GM12892 (cell line): ENCODE measurements around the gene NPAS2.

ENCODE experiments used
- DNase-seq: peaks from one replicate; pipeline ENCODE4 v3.0.0; 2011; ENCODE audit not compliant: insufficient read length
- FAIRE-seq: peaks from 2 replicates; lab custom pipeline; 2011; peaks lifted over from hg19 to GRCh38; lab: Jason Lieb, UNC
- POLR2A ChIP-seq: IDR thresholded peaks from 2 replicates; pipeline ENCODE4 v1.6.1; 2011; ENCODE audit warnings: low read depth, low read length, control low read depth
- POLR2AphosphoS5 ChIP-seq: IDR thresholded peaks from 2 replicates; pipeline ENCODE4 v1.6.1; 2011; ENCODE audit warnings: low read depth, low read length, control low read depth
- TAF1 ChIP-seq: IDR thresholded peaks from 2 replicates; pipeline ENCODE4 v1.6.1; 2011; ENCODE audit warnings: low read depth, mild to moderate bottlenecking, control low read depth, low read length, borderline replicate concordance

Gene NPAS2

GRCh38 chr2:100894105-100894795 is 74.3 kb downstream of the NPAS2 start:
- DNase-seq (no peak), FAIRE-seq (no peak)
- TF ChIP-seq TAF1 (no peak), POLR2A (no peak), POLR2AphosphoS5 (no peak)

- TF ChIP-seq TAF1 (no peak), POLR2A (no peak), POLR2AphosphoS5 (no peak)
- no peak for FAIRE-seq
- no peak for DNase-seq
Observed at GRCh38 chr2:100894796-100895156, 74.8 kb downstream of the NPAS2 start.

GRCh38 chr2:100895402-100895801 is 75.5 kb downstream of the NPAS2 start:
- no peak for DNase-seq
- TF ChIP-seq POLR2A (no peak), POLR2AphosphoS5 (no peak), TAF1 (no peak)
- FAIRE-seq = no peak

- DNase-seq (no peak), FAIRE-seq (no peak)
- TF ChIP-seq TAF1 (no peak), POLR2AphosphoS5 (no peak), POLR2A (no peak)
Observed at GRCh38 chr2:100895934-100896685, 76.2 kb downstream of the NPAS2 start.

GRCh38 chr2:100898035-100898665 is 78.2 kb downstream of the NPAS2 start:
- FAIRE-seq = no peak
- no peak for DNase-seq
- TF ChIP-seq TAF1 (no peak), POLR2AphosphoS5 (no peak), POLR2A (no peak)

- TF ChIP-seq POLR2AphosphoS5 = no peak
- no peak for TF ChIP-seq POLR2A
- TF ChIP-seq TAF1 = no peak
- DNase-seq = no peak
- FAIRE-seq = no peak
Observed at GRCh38 chr2:100900156-100900795, 80.3 kb downstream of the NPAS2 start.

- FAIRE-seq = no peak
- DNase-seq = no peak
- TF ChIP-seq POLR2AphosphoS5 (no peak), POLR2A (no peak), TAF1 (no peak)
Observed at GRCh38 chr2:100902817-100903405, 83.0 kb downstream of the NPAS2 start.

GRCh38 chr2:100903534-100904258 is 83.8 kb downstream of the NPAS2 start:
- no peak for FAIRE-seq
- TF ChIP-seq POLR2AphosphoS5 (no peak), TAF1 (no peak), POLR2A (no peak)
- DNase-seq = no peak

- TF ChIP-seq POLR2AphosphoS5 (no peak), POLR2A (no peak), TAF1 (no peak)
- DNase-seq (no peak), FAIRE-seq (no peak)
Observed at GRCh38 chr2:100905132-100905805, 85.3 kb downstream of the NPAS2 start.

- no peak for FAIRE-seq
- no peak for DNase-seq
- TF ChIP-seq TAF1 (no peak), POLR2AphosphoS5 (no peak), POLR2A (no peak)
Observed at GRCh38 chr2:100906131-100906530, 86.2 kb downstream of the NPAS2 start.
